HL-60/S4 treated with retinoic acid at 250 ng/mL for 4 days and 3 days (cell line): ENCODE measurements around the gene CXorf51A.
"Not testable (repeated sequence)": the region's sequence is repeated elsewhere in the genome, so short reads cannot be mapped to it uniquely, and the experiment has no call there.

Experiments used
- in situ Hi-C: fragments of 300-500 bp; cut with MboI; formaldehyde crosslinking; loops from 2 replicates; pipeline ENCODE4 v1.7.0; 2022; ENCODE audit warnings: low sequenced_read_pairs

CXorf51A gene

DNA sequence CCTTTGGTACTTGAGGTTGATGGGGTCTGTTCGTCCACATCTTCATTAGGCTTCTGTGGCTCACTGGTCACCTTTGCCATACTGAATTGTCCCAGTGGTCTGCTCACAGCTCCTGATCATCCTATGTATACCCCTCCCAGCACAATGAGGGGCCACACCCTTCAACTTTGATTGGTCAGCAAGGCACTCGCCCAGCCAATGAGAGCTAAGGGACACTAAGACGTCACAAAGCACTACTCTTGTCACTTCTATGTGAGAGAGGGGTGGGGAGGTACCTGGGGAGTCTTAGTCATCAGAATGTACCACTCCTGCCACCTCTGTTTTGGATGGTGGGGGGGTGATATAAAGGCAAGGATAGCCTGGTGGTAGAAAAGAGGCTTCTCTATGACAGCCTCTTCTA, at the start of gene CXorf51A:
Gene CXorf51A (minus strand): TSS at position 101 of the 400 bp plus-strand sequence. CDS start 21 bp downstream, at position 80.
- in situ Hi-C loops = not testable (repeated sequence)

DNA sequence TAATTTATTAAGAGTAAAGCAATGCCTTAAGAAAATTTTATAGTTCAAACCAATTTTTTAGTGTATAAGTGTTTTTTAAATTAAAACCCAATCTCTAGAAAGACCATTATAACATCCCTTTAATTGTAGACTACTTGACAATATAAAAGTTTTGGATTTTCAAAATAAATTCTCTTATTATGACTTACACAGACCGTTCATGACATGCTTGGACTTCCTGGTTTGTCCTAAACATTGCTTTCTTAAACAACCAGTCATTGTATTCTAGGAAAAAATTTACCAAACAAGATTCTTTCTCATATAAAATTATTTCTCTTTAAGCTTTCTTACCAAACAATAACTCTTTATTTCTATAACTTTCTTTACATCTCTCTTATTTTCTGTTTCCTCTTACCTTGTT, 49.0 kb upstream of the CXorf51A start:
- in situ Hi-C loops = no loop called here

DNA sequence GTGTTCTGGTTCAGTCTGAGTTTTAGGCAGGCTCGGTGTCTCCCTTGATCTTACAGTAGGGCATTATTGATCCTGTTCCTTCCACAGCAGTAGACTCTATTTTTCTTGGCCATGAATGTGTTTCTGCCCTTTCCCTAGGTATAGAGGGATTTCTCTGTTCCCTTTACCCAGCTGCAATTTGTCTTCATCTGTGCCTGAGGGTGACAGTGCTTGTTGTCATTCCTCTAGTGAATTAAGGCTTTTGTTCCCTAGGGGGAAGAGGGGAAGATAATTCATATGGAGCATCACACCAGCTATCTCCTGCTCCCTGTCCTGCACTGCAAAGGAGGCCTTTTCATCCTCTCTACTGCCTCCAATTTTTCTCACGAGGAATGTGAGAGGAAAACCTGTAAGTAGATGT, 39.7 kb upstream of the CXorf51A start:
- in situ Hi-C loops = no loop called here

DNA sequence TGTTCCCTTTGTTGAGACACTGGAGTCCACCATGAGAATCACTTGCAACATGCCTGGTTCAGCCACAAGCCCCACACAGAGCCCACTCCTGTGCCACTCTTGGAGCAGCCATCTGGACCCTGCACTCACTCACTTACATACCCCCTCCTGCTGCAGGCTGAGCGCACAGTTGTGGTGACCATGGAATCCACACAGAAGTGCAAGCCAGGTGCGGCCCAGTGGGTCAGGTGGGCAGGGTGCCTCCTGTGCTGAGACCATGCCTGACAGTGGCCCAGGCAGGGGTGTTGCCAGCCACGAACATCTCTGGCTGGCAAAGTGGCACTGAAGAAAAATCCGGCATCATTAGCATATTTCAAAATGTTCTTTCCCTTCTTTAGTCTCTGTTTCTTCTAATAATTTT, 17.4 kb upstream of the CXorf51A start:
- in situ Hi-C loops = no loop called here

DNA sequence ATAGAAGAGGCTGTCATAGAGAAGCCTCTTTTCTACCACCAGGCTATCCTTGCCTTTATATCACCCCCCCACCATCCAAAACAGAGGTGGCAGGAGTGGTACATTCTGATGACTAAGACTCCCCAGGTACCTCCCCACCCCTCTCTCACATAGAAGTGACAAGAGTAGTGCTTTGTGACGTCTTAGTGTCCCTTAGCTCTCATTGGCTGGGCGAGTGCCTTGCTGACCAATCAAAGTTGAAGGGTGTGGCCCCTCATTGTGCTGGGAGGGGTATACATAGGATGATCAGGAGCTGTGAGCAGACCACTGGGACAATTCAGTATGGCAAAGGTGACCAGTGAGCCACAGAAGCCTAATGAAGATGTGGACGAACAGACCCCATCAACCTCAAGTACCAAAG, 5.1 kb downstream of the CXorf51A start, which contains the start of gene CXorf51B:
Gene CXorf51B (plus strand): TSS at position 301 of the 400 bp plus-strand sequence. CDS start 21 bp downstream, at position 322.
- in situ Hi-C loops = not testable (repeated sequence)
